Osteoblast (primary cell): ENCODE measurements around the gene TNN. TPM values are rescaled to one million over a fixed set of nuclear protein-coding genes. Genes with fewer than 3 reads are reported as not detected.

Experiments used
- DNase-seq: peaks from one replicate; pipeline ENCODE4 v3.0.0; 2011; ENCODE audit warnings: low spot score, mixed read lengths; ENCODE audit not compliant: insufficient read length; ENCODE audit errors: missing footprints
- H2AFZ ChIP-seq: 2 replicates; pipeline ENCODE4 v1.6.0; 2011; ENCODE audit warnings: mild to moderate bottlenecking, low read length
- H3K27ac ChIP-seq: 2 replicates; pipeline ENCODE4 v1.5.1; 2011; ENCODE audit warnings: mild to moderate bottlenecking, low read depth, low read length, moderate library complexity
- H3K27me3 ChIP-seq: 2 replicates; pipeline ENCODE4 v1.6.0; 2012; ENCODE audit warnings: mild to moderate bottlenecking, control low read depth, inconsistent platforms, low read length, moderate library complexity; ENCODE audit not compliant: insufficient read depth
- H3K36me3 ChIP-seq: 2 replicates; pipeline ENCODE4 v1.5.1; 2011; ENCODE audit warnings: mild to moderate bottlenecking, low read length, control low read depth, moderate library complexity; ENCODE audit not compliant: insufficient read depth
- H3K4me1 ChIP-seq: 2 replicates; pipeline ENCODE4 v1.5.1; 2011; ENCODE audit warnings: mild to moderate bottlenecking, low read length, control low read depth, moderate library complexity; ENCODE audit not compliant: insufficient read depth
- H3K4me2 ChIP-seq: 2 replicates; pipeline ENCODE4 v1.6.0; 2011; ENCODE audit warnings: mild to moderate bottlenecking, low read length; ENCODE audit not compliant: insufficient read depth
- H3K4me3 ChIP-seq: fragments of 200-600 bp; sonication (generic); 3 replicates; pipeline ENCODE4 v1.5.1; 2012; ENCODE audit warnings: mild to moderate bottlenecking, low read length, inconsistent platforms; ENCODE audit not compliant: insufficient read depth
- H3K79me2 ChIP-seq: 2 replicates; pipeline ENCODE4 v1.6.0; 2012; ENCODE audit warnings: mild to moderate bottlenecking, low read length, control low read depth, inconsistent platforms; ENCODE audit not compliant: insufficient read depth
- H3K9me3 ChIP-seq: 2 replicates; pipeline ENCODE4 v1.5.1; 2011; ENCODE audit warnings: low read depth, low read length, control low read depth
- H4K20me1 ChIP-seq: 2 replicates; pipeline ENCODE4 v1.6.0; 2012; ENCODE audit warnings: mild to moderate bottlenecking, low read length, control low read depth; ENCODE audit not compliant: insufficient read depth
- CTCF ChIP-seq: IDR thresholded peaks from 2 replicates; pipeline ENCODE4 v1.5.1; 2011; ENCODE audit warnings: mild to moderate bottlenecking, low read depth, low read length, moderate library complexity; ENCODE audit errors: extremely low read depth
- total RNA-seq: library from RNA; depleted of rRNA; stranded (reverse); fragments of >200 nt; gene quantifications from 2 replicates; pipeline ENCODE4 v1.2.3, GENCODE V29; 2012

The TNN gene
- total RNA-seq, 1 donor = under 0.01 TPM

GRCh38 chr1:175114996-175115395 is 47.4 kb downstream of the TNN start:
- no peaks in the 10 kb centered on the region for H3K4me1 ChIP-seq
- H3K79me2 ChIP-seq = no peaks in the 10 kb centered on the region
- no peak for DNase-seq
- no peaks in the 10 kb centered on the region for H3K27me3 ChIP-seq
- no peak overlapping the region for H3K4me3 ChIP-seq
- no peaks in the 10 kb centered on the region for H4K20me1 ChIP-seq
- H3K36me3 ChIP-seq = no peaks in the 10 kb centered on the region
- no peak overlapping the region for H3K4me2 ChIP-seq
- no peak overlapping the region for H2AFZ ChIP-seq
- TF ChIP-seq CTCF = no peak
- H3K27ac ChIP-seq = no peak overlapping the region
- H3K9me3 ChIP-seq = no peaks in the 10 kb centered on the region

DNA sequence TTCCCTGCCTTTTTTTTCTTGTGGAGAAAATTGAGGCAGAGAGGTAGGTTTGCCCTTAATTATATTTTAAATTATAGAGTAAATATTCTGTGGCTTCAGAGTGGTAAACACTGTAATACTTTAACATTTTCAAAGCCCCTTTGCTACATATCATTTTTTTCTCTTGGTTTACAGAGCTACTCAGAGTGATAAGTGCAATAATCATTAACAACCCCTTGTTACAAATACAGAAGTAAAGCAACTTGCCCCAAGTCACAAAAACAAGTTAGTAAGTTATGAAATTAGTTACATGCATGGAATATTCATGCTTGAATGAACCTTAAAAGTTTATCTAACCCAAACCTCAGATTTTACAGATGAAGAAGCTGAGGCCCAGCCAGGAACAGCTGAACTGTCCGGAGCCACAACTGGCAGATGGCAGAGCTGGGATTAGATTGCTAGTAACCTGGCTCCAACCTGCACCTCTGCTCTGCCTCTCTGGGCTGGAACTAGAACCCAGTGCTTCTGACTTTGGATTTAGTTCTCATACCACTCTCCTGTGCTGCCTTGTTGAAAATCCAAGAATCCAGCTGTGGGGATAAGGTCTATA is 48.7 kb downstream of the TNN start:
- H3K4me3 ChIP-seq = no peak overlapping the region
- DNase-seq = no peak
- H3K9me3 ChIP-seq = no peaks in the 10 kb centered on the region
- H4K20me1 ChIP-seq = no peaks in the 10 kb centered on the region
- TF ChIP-seq CTCF = no peak
- no peaks in the 10 kb centered on the region for H3K36me3 ChIP-seq
- no peaks in the 10 kb centered on the region for H3K4me1 ChIP-seq
- H3K4me2 ChIP-seq = no peak overlapping the region
- H3K27me3 ChIP-seq = no peaks in the 10 kb centered on the region
- no peaks in the 10 kb centered on the region for H3K79me2 ChIP-seq
- H3K27ac ChIP-seq = no peak overlapping the region
- H2AFZ ChIP-seq = no peak overlapping the region

- Histone ChIP-seq H3K4me2 (no peak overlapping the region), H4K20me1 (no peaks in the 10 kb centered on the region), H3K4me1 (no peaks in the 10 kb centered on the region), H3K27me3 (no peaks in the 10 kb centered on the region), H3K36me3 (no peaks in the 10 kb centered on the region), H3K4me3 (no peak overlapping the region), H3K27ac (no peak overlapping the region), H2AFZ (no peak overlapping the region), H3K79me2 (no peaks in the 10 kb centered on the region), H3K9me3 (no peaks in the 10 kb centered on the region)
- no peak for TF ChIP-seq CTCF
- peak; percentile 34 for DNase-seq
Observed at GRCh38 chr1:175116903-175117302, 49.3 kb downstream of the TNN start.

DNA sequence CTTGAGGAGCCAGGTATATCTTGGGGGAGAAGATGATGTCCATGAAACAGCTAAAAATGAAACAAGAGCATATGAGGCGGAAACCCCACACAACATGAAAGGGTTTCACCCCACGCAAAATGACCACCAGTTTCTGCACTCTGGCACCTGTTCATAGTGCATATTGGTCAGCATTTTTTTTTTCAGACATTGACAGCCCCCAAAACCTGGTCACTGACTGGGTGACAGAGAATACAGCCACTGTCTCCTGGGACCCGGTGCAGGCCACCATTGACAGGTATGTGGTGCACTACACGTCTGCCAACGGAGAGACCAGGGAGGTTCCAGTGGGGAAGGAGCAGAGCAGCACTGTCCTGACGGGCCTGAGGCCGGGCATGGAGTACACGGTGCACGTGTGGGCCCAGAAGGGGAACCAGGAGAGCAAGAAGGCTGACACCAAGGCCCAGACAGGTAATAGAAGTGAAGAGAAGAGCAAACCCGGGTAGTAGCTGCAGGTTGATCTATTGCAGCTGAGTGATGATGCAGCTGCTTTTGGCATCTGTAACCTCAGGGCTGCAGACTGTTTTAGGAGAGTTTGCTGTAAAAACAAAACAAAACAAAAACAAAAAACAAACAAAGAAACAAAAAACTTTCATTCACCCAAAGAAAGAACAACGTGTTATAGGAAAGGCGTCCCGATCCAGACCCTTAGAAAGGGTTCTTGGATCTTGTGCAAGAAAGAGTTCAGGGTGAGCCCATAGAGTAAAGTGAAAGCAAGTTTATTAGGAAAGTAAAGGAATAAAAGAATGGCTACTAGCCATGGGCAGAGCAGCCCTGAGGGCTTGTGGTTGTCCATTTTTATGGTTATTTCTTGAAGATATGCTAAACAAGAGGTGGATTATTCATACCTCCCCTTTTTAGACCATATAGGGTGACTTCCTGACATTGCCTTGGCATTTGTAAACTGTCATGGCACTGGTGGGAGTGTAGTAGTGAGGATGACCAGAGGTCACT is 51.0 kb downstream of the TNN start:
- no peaks in the 10 kb centered on the region for H3K79me2 ChIP-seq
- H3K4me2 ChIP-seq = no peak overlapping the region
- no peaks in the 10 kb centered on the region for H3K4me1 ChIP-seq
- DNase-seq = no peak
- H3K27ac ChIP-seq = no peak overlapping the region
- H3K4me3 ChIP-seq = no peak overlapping the region
- no peak overlapping the region for H2AFZ ChIP-seq
- no peaks in the 10 kb centered on the region for H3K9me3 ChIP-seq
- TF ChIP-seq CTCF = no peak
- H3K36me3 ChIP-seq = no peaks in the 10 kb centered on the region
- no peaks in the 10 kb centered on the region for H4K20me1 ChIP-seq
- H3K27me3 ChIP-seq = no peaks in the 10 kb centered on the region
